GM19351 (cell line): ENCODE data around the gene MLLT10.

ENCODE experiments used
- ATAC-seq: cut with Tn5 transposase; IDR thresholded peaks from one replicate; pipeline ENCODE4 v1.9.1; 2021; ENCODE audit warnings: mild to moderate bottlenecking, moderate library complexity; ENCODE audit not compliant: unreplicated experiment

MLLT10 gene

GRCh38 chr10:21727452-21728168, 193.6 kb downstream of the MLLT10 start:
- no peak for ATAC-seq

GRCh38 chr10:21728618-21729017, 194.6 kb downstream of the MLLT10 start:
- no peak for ATAC-seq

- peak; percentile 92 for ATAC-seq
Observed at GRCh38 chr10:21732067-21732772, 198.2 kb downstream of the MLLT10 start.

- no peak for ATAC-seq
Observed at GRCh38 chr10:21733710-21734109, 199.7 kb downstream of the MLLT10 start.

GRCh38 chr10:21737106-21737505, 203.1 kb downstream of the MLLT10 start:
- ATAC-seq: no peak

- no peak for ATAC-seq
Observed at GRCh38 chr10:21740989-21741388, 207.0 kb downstream of the MLLT10 start.

- ATAC-seq: no peak
Observed at GRCh38 chr10:21742740-21743412, 208.8 kb downstream of the MLLT10 start.

- ATAC-seq: no peak
Observed at GRCh38 chr10:21744223-21744622, 210.2 kb downstream of the MLLT10 start.

- no peak for ATAC-seq
Observed at GRCh38 chr10:21746118-21746517, 212.1 kb downstream of the MLLT10 start.

GRCh38 chr10:21747809-21748208, 213.8 kb downstream of the MLLT10 start:
- no peak for ATAC-seq

GRCh38 chr10:21749788-21750187, 215.8 kb downstream of the MLLT10 start:
- ATAC-seq: no peak

- ATAC-seq: no peak
Observed at GRCh38 chr10:21750424-21750823, 216.4 kb downstream of the MLLT10 start.

GRCh38 chr10:21751341-21752310, 217.6 kb downstream of the MLLT10 start:
- no peak for ATAC-seq

- no peak for ATAC-seq
Observed at GRCh38 chr10:21753497-21754270, 219.7 kb downstream of the MLLT10 start.

GRCh38 chr10:21754410-21755011, 220.5 kb downstream of the MLLT10 start:
- ATAC-seq: no peak

GRCh38 chr10:21756707-21757106, 222.7 kb downstream of the MLLT10 start:
- ATAC-seq: no peak

GRCh38 chr10:21757185-21757901, 223.3 kb downstream of the MLLT10 start:
- ATAC-seq: no peak

- ATAC-seq: no peak
Observed at GRCh38 chr10:21758239-21758638, 224.2 kb downstream of the MLLT10 start.

- ATAC-seq: no peak
Observed at GRCh38 chr10:21758696-21759095, 224.7 kb downstream of the MLLT10 start.
